ENCODE measurements around the gene SLC30A2.

Gene SLC30A2

GRCh38 chr1:25994402-25995150 lies 51.3 kb downstream of the SLC30A2 start:
- no peak for DNase-seq

- DNase-seq: no peak
Measured at GRCh38 chr1:25993197-25993951, 52.5 kb downstream of the SLC30A2 start.

- no peak for DNase-seq
Measured at GRCh38 chr1:25992689-25993171, 53.2 kb downstream of the SLC30A2 start.

- DNase-seq: no peak
Measured at GRCh38 chr1:25991937-25992688, 53.8 kb downstream of the SLC30A2 start.

GRCh38 chr1:25990702-25991395 lies 55.1 kb downstream of the SLC30A2 start:
- DNase-seq: peak; percentile 78

GRCh38 chr1:25990251-25990650 lies 55.7 kb downstream of the SLC30A2 start:
- peak; percentile 36 for DNase-seq

- DNase-seq: peak; percentile 41
Measured at GRCh38 chr1:25989440-25990234, 56.3 kb downstream of the SLC30A2 start.

GRCh38 chr1:25987951-25988350 lies 58.0 kb downstream of the SLC30A2 start:
- DNase-seq: no peak
